Stimulated activated CD4-positive, alpha-beta T cell treated with anti-CD3 and anti-CD28 coated beads, Interleukin-2, amount 100 ng/mL, for 24 hours (primary cell): Measurements from ENCODE around the gene RHOJ.
"Not testable (repeated sequence)": the region's sequence is repeated elsewhere in the genome, so short reads cannot be mapped to it uniquely, and the experiment has no call there.

ENCODE experiments used
- DNase-seq, 2 donors: peaks; one replicate each; pipeline ENCODE4 v3.0.0-alpha.2; 2020

RHOJ gene

GRCh38 chr14:63300854-63301253, 96.6 kb downstream of the RHOJ start:
- no peak for DNase-seq

- no peak for DNase-seq
Measured at GRCh38 chr14:63301891-63302534, 97.8 kb downstream of the RHOJ start.

GRCh38 chr14:63304429-63304828, 100.2 kb downstream of the RHOJ start:
- not testable (repeated sequence) for DNase-seq

DNA sequence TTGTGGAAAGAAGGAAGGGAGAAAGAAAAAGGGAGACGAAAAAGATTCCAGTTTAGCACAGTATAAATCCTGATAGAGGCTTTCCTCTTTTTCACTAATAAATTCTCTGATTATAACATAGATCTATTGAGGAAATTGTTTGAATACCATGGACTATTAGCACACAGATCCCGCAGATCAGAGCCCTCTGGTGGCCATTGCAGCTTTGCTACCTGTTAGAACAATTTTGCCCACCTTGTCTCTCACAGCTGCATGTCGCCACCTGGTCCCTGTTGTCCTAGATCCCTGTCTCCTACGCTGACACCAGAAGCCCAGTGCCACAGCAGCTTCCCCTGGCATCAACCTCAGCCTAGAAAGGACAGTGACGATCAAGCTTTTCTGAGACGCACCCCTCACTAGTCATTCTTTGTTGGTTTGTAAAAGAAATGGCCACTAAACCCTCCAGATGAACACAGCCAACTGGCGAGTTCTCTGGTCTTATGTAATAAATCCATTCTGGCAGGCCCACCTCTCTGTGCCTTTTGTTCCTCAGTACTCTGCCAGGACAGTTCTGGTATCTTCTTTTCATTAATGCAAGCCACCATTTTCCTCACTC, 104.6 kb downstream of the RHOJ start:
- DNase-seq: peak in 1 of 2 donors; percentile 19

DNA sequence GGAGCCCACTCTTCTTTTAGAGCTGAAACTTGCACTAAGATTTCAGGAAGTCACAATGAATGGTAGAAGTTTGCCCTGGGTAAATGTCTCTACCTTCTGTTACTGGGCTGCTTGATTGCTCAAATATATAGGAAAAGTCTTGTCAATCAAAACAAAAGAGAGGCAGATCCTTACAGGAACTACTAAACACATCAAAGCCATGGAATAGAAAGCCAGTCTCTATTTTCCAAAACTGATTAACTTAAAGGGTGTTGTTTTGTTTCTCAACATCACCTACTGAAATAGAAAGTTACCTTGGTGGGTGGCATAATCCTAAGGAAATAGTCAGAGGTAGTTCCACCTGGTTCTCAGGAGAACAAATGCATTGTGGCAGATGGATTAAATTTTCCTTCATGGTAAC, 114.6 kb downstream of the RHOJ start, which contains the start of gene GPHB5:
TSS of gene GPHB5 (minus strand) at position 101 of the 400 bp plus-strand sequence. CDS start 1,086 bp downstream, outside the sequence.
- no peak for DNase-seq

DNA sequence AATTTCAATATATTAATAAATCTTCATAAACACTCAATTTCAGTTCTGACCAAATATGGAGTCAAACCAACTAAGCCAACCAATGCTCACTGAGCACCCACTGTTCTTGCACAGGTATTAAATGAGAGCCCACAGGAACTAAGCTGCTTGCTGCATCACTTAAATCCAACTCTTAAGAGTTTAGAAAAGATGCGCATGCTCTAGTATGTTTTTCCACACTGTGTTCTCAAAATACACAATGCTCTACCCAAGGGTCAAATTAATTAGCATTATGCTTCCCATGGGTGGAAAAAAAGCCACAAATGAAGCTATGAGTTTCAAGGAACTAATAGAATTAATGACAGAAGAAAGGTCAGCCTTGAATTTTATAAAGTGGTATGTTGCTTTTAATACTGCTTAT, 118.2 kb downstream of the RHOJ start:
- DNase-seq: no peak

GRCh38 chr14:63322897-63323573, 118.8 kb downstream of the RHOJ start:
- DNase-seq: no peak

DNA sequence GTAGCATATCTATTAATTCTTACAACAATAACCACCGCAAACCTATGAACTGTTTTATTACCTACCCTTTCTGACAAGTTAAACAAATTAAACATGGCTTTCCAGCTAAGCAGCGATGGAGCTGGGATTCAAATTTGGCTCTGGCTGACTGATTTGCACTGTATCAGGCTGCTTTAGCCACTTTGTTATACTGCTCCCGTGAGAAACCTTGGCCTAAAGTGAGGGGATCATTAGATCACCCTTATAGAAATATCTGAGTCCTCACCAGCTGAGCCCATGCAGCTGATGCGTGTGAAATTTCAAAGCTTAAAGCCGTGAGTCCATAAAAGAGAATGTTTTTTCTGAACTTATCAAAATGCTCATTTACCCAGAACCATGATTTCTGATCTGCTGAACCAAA, 122.6 kb downstream of the RHOJ start:
- no peak for DNase-seq

GRCh38 chr14:63328787-63329737, 124.8 kb downstream of the RHOJ start:
- DNase-seq: no peak

GRCh38 chr14:63342371-63342770, 138.1 kb downstream of the RHOJ start:
- DNase-seq: no peak
